ENCODE results near the gene STXBP6. TPM values are rescaled to one million over a fixed set of nuclear protein-coding genes. Genes with fewer than 3 reads are reported as not detected.

STXBP6 gene
- total RNA-seq, 1 experiment from 2014 or later, result 12.6 TPM

GRCh38 chr14:24888532-24888931 lies 161.4 kb downstream of the STXBP6 start:
- no peak for DNase-seq (ENCODE audit: low spot score)

- no peak for DNase-seq (ENCODE audit: low spot score)
Observed at GRCh38 chr14:24887623-24888304, 162.2 kb downstream of the STXBP6 start.

- no peak for DNase-seq (ENCODE audit: low spot score)
Observed at GRCh38 chr14:24885410-24885913, 164.5 kb downstream of the STXBP6 start.

- no peak for DNase-seq (ENCODE audit: low spot score)
Observed at GRCh38 chr14:24883576-24883975, 166.4 kb downstream of the STXBP6 start.

GRCh38 chr14:24881116-24881893 lies 168.6 kb downstream of the STXBP6 start:
- no peak for DNase-seq (ENCODE audit: low spot score)

- DNase-seq (ENCODE audit: low spot score), result no peak
Observed at GRCh38 chr14:24880689-24881088, 169.3 kb downstream of the STXBP6 start.

GRCh38 chr14:24879661-24880386 lies 170.1 kb downstream of the STXBP6 start:
- DNase-seq (ENCODE audit: low spot score), result no peak

- no peak for DNase-seq (ENCODE audit: low spot score)
Observed at GRCh38 chr14:24876996-24877395, 173.0 kb downstream of the STXBP6 start.

- DNase-seq (ENCODE audit: low spot score), result peak; percentile 2
Observed at GRCh38 chr14:24875991-24876878, 173.7 kb downstream of the STXBP6 start.

- DNase-seq (ENCODE audit: low spot score), result no peak
Observed at GRCh38 chr14:24875203-24875838, 174.6 kb downstream of the STXBP6 start.

- DNase-seq (ENCODE audit: low spot score), result no peak
Observed at GRCh38 chr14:24874514-24875202, 175.3 kb downstream of the STXBP6 start.

GRCh38 chr14:24873551-24873950 lies 176.4 kb downstream of the STXBP6 start:
- DNase-seq (ENCODE audit: low spot score), result no peak

GRCh38 chr14:24870949-24871701 lies 178.8 kb downstream of the STXBP6 start:
- DNase-seq (ENCODE audit: low spot score), result no peak

GRCh38 chr14:24868389-24868788 lies 181.6 kb downstream of the STXBP6 start:
- no peak for DNase-seq (ENCODE audit: low spot score)

GRCh38 chr14:24866067-24866639 lies 183.8 kb downstream of the STXBP6 start:
- DNase-seq (ENCODE audit: low spot score), result no peak

GRCh38 chr14:24863968-24864684 lies 185.8 kb downstream of the STXBP6 start:
- DNase-seq (ENCODE audit: low spot score), result no peak

GRCh38 chr14:24861083-24861630 lies 188.8 kb downstream of the STXBP6 start:
- DNase-seq (ENCODE audit: low spot score), result peak; percentile 35

- no peak for DNase-seq (ENCODE audit: low spot score)
Observed at GRCh38 chr14:24859559-24859958, 190.4 kb downstream of the STXBP6 start.
